ENCODE data around the gene SENP5.

DNA sequence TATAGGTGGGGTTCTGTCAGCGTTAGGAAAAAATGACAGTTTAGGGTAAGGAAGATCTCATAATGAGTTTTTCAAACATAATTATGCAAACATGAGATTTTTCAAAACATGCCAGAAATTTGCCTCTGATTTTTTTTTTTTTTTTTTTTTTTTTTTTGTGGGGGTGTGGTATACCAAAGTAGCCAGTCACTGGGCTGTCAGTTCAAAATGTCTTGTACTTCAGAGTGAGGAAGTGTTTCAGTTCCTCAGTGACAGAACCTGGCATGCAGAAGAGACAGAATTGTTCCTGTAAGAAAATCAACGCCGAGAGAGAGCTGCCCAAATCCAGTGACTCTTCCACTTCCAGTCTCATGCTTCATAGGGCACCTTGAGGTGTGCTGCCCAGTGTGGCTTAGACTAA lies 64.9 kb downstream of the SENP5 start:
- TF ChIP-seq EZH2 (IDR thresholded peaks at IDR 0.05; ENCODE audit: borderline replicate concordance): no peak
- TF ChIP-seq, protein P1, sequence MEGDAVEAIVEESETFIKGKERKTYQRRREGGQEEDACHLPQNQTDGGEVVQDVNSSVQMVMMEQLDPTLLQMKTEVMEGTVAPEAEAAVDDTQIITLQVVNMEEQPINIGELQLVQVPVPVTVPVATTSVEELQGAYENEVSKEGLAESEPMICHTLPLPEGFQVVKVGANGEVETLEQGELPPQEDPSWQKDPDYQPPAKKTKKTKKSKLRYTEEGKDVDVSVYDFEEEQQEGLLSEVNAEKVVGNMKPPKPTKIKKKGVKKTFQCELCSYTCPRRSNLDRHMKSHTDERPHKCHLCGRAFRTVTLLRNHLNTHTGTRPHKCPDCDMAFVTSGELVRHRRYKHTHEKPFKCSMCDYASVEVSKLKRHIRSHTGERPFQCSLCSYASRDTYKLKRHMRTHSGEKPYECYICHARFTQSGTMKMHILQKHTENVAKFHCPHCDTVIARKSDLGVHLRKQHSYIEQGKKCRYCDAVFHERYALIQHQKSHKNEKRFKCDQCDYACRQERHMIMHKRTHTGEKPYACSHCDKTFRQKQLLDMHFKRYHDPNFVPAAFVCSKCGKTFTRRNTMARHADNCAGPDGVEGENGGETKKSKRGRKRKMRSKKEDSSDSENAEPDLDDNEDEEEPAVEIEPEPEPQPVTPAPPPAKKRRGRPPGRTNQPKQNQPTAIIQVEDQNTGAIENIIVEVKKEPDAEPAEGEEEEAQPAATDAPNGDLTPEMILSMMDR (IDR thresholded peaks at IDR 0.05; ENCODE audit: poor library complexity): no peak
